HL-60 (cell line): ENCODE measurements around the gene ZFP90.

Experiments
- DNase-seq, 2 experiments: peaks; one replicate each; pipeline ENCODE4 v3.0.0-alpha.2; 2010 to 2020; ENCODE audit warnings: low read depth in 1 of 2, low spot score in 1 of 2
- H3K27ac ChIP-seq: fragments of 250-450 bp; sonication (Bioruptor Pico); replicated peaks from 2 replicates; pipeline ENCODE4 v1.5.1; 2020; ENCODE audit warnings: mild to moderate bottlenecking, moderate library complexity
- H3K27me3 ChIP-seq: fragments of 250-450 bp; sonication (Bioruptor Pico); 2 replicates; pipeline ENCODE4 v1.5.1; 2021; ENCODE audit warnings: mild to moderate bottlenecking, moderate library complexity; ENCODE audit not compliant: insufficient read depth, poor library complexity, severe bottlenecking
- H3K4me3 ChIP-seq: replicated peaks from 2 replicates; pipeline ENCODE4 v1.5.1; 2011; ENCODE audit warnings: mild to moderate bottlenecking, control low read depth, low read length; ENCODE audit not compliant: insufficient read depth
- GABPA ChIP-seq: IDR thresholded peaks from 2 replicates; pipeline ENCODE4 v1.6.1; 2012; ENCODE audit warnings: low read depth
- POLR2AphosphoS5 ChIP-seq: IDR thresholded peaks from 2 replicates; pipeline ENCODE4 v1.6.1; 2012; ENCODE audit warnings: low read depth
- SPI1 ChIP-seq: IDR thresholded peaks from 2 replicates; pipeline ENCODE4 v1.6.1; 2012; ENCODE audit warnings: low read depth, mild to moderate bottlenecking, borderline replicate concordance
- TF ChIP-seq, protein P1 (sequence below): IDR thresholded peaks from 2 replicates; pipeline ENCODE4 v1.6.1; 2012; ENCODE audit warnings: low read depth; ENCODE audit not compliant: insufficient replicate concordance
- TF ChIP-seq, protein P2 (sequence below): IDR thresholded peaks from one replicate; pipeline ENCODE4 v1.5.1; 2011; ENCODE audit warnings: low read length, control low read depth, inconsistent platforms; ENCODE audit not compliant: insufficient read depth

ZFP90 gene

DNA sequence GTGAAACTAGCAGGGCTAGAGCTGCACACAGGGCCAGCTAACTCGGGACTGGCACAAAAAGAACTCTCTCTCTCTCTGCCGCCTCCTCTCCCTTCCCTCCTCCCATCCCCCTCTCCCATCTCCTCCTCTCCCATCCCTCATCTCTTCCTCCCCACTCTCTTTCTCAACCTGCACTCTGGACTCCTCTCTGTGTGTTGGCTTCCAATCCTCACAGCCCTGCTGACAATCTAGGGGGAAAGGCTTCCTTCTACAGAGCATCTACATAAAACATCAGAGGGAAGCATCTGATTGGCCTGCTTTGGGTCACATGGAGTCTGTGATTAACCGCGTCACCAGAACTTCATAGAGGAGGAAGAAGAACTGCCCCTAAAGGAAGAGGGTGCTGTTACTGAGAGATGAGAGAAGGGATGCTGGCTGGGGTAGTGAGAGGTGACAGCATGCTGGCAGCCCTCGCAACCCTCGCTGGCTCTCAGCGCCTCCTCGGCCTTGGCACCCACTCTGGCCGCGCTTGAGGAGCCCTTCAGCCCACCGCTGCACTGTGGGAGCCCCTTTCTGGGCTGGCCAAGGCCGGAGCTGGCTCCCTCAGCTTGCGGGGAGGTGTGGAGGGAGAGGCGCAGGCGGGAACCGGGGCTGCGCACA is 12.8 kb upstream of the ZFP90 start:
- Histone ChIP-seq H3K4me3 (no peak overlapping the region), H3K27me3 (no peaks in the 10 kb centered on the region), H3K27ac (no peak overlapping the region)
- TF ChIP-seq, protein P1, sequence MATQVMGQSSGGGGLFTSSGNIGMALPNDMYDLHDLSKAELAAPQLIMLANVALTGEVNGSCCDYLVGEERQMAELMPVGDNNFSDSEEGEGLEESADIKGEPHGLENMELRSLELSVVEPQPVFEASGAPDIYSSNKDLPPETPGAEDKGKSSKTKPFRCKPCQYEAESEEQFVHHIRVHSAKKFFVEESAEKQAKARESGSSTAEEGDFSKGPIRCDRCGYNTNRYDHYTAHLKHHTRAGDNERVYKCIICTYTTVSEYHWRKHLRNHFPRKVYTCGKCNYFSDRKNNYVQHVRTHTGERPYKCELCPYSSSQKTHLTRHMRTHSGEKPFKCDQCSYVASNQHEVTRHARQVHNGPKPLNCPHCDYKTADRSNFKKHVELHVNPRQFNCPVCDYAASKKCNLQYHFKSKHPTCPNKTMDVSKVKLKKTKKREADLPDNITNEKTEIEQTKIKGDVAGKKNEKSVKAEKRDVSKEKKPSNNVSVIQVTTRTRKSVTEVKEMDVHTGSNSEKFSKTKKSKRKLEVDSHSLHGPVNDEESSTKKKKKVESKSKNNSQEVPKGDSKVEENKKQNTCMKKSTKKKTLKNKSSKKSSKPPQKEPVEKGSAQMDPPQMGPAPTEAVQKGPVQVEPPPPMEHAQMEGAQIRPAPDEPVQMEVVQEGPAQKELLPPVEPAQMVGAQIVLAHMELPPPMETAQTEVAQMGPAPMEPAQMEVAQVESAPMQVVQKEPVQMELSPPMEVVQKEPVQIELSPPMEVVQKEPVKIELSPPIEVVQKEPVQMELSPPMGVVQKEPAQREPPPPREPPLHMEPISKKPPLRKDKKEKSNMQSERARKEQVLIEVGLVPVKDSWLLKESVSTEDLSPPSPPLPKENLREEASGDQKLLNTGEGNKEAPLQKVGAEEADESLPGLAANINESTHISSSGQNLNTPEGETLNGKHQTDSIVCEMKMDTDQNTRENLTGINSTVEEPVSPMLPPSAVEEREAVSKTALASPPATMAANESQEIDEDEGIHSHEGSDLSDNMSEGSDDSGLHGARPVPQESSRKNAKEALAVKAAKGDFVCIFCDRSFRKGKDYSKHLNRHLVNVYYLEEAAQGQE = no peak
- TF ChIP-seq POLR2AphosphoS5 = no peak
- no peak for TF ChIP-seq GABPA
- no peak for TF ChIP-seq SPI1
- TF ChIP-seq, protein P2, sequence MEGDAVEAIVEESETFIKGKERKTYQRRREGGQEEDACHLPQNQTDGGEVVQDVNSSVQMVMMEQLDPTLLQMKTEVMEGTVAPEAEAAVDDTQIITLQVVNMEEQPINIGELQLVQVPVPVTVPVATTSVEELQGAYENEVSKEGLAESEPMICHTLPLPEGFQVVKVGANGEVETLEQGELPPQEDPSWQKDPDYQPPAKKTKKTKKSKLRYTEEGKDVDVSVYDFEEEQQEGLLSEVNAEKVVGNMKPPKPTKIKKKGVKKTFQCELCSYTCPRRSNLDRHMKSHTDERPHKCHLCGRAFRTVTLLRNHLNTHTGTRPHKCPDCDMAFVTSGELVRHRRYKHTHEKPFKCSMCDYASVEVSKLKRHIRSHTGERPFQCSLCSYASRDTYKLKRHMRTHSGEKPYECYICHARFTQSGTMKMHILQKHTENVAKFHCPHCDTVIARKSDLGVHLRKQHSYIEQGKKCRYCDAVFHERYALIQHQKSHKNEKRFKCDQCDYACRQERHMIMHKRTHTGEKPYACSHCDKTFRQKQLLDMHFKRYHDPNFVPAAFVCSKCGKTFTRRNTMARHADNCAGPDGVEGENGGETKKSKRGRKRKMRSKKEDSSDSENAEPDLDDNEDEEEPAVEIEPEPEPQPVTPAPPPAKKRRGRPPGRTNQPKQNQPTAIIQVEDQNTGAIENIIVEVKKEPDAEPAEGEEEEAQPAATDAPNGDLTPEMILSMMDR = no peak
- no peak for DNase-seq

DNA sequence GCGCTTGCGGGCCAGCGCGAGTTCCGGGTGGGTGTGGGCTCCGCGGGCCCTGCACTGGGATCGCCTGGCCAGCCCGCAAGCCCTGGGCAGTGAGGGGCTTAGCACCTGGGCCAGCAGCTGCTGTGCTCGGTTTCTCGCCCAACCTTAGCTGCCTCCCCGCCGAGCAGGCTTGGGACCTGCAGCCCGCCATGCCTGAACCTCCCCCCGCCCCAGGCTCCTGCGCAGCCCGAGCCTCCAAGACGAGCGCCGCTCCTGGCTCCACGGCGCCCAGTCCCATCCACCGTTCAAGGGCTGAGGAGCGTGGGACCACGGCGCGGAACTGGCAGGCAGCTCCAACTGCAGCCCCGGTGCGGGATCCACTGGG is 12.3 kb upstream of the ZFP90 start:
- H3K27me3 ChIP-seq = no peaks in the 10 kb centered on the region
- DNase-seq = no peak
- TF ChIP-seq GABPA = no peak
- H3K27ac ChIP-seq = no peak overlapping the region
- H3K4me3 ChIP-seq = no peak overlapping the region

DNA sequence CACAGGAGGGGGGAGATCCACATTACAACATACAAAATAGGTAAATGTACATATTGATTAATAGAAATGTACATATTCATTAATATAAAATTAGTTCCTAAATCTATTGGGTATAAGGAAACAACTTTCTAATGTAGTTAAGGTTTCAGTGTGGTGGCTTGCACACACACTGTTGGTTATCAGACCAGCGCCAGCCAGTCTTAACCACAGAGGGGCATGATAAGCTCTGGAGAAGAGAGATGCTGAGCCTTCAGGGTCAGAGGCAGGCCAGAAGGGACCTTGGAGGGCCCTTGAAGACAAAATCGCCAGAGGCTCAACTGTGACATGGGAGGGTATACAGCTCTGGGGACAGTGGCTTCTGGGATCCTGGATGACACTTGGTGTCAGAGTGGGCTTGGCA is 10.9 kb upstream of the ZFP90 start:
- TF ChIP-seq, protein P1 = no peak
- TF ChIP-seq POLR2AphosphoS5 (no peak), SPI1 (no peak), GABPA (no peak)
- TF ChIP-seq, protein P2 = no peak
- Histone ChIP-seq H3K4me3 (no peak overlapping the region), H3K27ac (no peak overlapping the region), H3K27me3 (no peaks in the 10 kb centered on the region)
- no peak for DNase-seq

DNA sequence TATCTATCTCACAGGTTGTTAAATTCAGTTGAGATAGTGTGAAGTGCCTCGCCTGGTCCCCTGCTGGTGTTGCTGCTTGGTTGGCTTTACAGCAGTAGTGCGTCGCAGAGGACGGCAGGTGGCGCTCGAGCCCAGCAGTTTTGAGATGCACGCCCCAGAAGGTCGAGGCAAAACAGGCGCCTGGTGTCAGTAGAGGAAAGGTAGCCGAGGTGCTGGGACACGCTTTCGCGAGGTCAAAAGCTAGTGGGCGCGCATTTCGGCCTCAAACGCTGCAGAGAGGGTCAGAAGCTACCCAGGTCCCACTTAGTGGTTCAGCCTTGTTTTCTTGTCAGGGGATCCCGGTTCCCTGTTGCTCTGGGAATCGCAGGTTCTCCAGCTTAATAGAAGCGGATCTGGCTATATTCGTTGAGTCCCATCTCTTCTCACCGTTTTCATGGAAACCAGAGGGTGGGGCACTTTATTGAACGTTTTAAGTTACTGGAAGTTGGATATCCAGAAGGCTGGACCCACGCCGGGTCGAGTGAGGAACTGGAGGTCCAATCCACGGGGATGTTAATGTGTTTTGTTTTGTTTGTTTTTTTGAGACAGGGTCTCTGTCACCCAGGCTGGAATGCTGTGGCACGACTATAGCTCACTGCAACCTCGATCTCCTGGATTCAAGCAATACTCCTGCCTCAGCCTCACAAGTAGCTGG is 10.3 kb upstream of the ZFP90 start:
- Histone ChIP-seq H3K27me3 (no peaks in the 10 kb centered on the region), H3K27ac (no peak overlapping the region), H3K4me3 (no peak overlapping the region)
- peak; percentile 65 to 89 for DNase-seq
- TF ChIP-seq, protein P1 = no peak
- TF ChIP-seq, protein P2 = peak; percentile 95
